Islet of Langerhans (tissue), 1 donor: ENCODE data around the gene SBK3.
"Not testable (repeated sequence)": the region's sequence is repeated elsewhere in the genome, so short reads cannot be mapped to it uniquely, and the experiment has no call there.

Experiments used
- FAIRE-seq: peaks from one replicate; lab custom pipeline; 2011; peaks lifted over from hg19 to GRCh38; lab: Jason Lieb, UNC

The SBK3 gene

GRCh38 chr19:55539090-55539984, 6.0 kb downstream of the SBK3 start:
- no peak for FAIRE-seq

- no peak for FAIRE-seq
These were observed 7.2 kb downstream of the SBK3 start for GRCh38 chr19:55538132-55538531.

GRCh38 chr19:55537741-55538111, 7.6 kb downstream of the SBK3 start:
- no peak for FAIRE-seq

- no peak for FAIRE-seq
These were observed 8.2 kb downstream of the SBK3 start, which contains the start of gene SBK2 for GRCh38 chr19:55536951-55537740. Gene SBK2, minus strand, starts transcription at chr19:55537133. Its CDS starts 839 bp downstream, at chr19:55536294.

- no peak for FAIRE-seq
These were observed 9.0 kb downstream of the SBK3 start for GRCh38 chr19:55536366-55536765.

- FAIRE-seq: no peak
These were observed 9.4 kb downstream of the SBK3 start for GRCh38 chr19:55535965-55536350.

- FAIRE-seq: no peak
These were observed 10.0 kb downstream of the SBK3 start for GRCh38 chr19:55535173-55535964.

GRCh38 chr19:55534280-55534679, 11.1 kb downstream of the SBK3 start:
- FAIRE-seq: not testable (repeated sequence)

GRCh38 chr19:55530996-55531395, 14.3 kb downstream of the SBK3 start:
- FAIRE-seq: no peak

- FAIRE-seq: no peak
These were observed 15.6 kb downstream of the SBK3 start for GRCh38 chr19:55529636-55530234.

- no peak for FAIRE-seq
These were observed 17.1 kb downstream of the SBK3 start for GRCh38 chr19:55528030-55528803.

GRCh38 chr19:55527197-55528029, 17.9 kb downstream of the SBK3 start:
- no peak for FAIRE-seq

- no peak for FAIRE-seq
These were observed 18.8 kb downstream of the SBK3 start for GRCh38 chr19:55526216-55527196.

GRCh38 chr19:55525289-55526101, 19.8 kb downstream of the SBK3 start:
- FAIRE-seq: no peak

- no peak for FAIRE-seq
These were observed 24.6 kb downstream of the SBK3 start for GRCh38 chr19:55520691-55521292.

GRCh38 chr19:55519451-55520311, 25.7 kb downstream of the SBK3 start:
- FAIRE-seq: no peak
